ENCODE measurements around the gene GATAD2A. TPM values are rescaled to one million over a fixed set of nuclear protein-coding genes. Genes with fewer than 3 reads are reported as not detected.
"Not testable (repeated sequence)": the region's sequence is repeated elsewhere in the genome, so short reads cannot be mapped to it uniquely, and the experiment has no call there.

GATAD2A gene
- total and polyA plus RNA-seq, 2 donors from 2014 or later = 18.0 to 91.0 TPM

DNA sequence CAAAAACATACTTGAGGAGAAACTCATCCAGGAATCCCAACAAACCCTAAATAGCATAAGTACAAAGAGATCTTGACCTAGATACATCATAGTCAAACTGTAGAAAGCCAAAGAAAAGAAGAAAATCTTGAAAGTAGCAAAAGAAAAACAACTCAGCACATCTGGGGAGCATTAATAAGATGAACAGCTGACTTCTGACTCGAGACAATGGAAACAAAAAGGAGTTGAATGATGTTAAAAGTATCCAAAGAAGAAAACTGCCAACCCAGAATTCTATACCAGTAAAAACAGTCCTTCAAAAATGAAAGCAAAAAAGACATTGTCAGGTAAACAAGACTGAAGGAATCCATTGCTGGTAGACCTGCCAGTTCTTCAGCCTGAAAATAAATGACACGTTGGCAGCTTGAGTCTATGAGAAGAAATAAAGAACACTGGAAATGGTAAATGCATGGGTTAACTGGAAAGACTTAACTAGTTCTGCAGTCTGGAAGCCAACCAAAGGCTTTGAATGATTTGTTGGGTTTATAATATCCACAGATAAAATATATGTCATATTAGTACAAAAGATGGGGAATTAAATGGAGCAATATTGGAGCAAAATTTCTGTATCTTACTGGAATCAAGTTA is 63.1 kb downstream of the GATAD2A start:
- intact Hi-C loops (cut with DNase I) = no loop called here

DNA sequence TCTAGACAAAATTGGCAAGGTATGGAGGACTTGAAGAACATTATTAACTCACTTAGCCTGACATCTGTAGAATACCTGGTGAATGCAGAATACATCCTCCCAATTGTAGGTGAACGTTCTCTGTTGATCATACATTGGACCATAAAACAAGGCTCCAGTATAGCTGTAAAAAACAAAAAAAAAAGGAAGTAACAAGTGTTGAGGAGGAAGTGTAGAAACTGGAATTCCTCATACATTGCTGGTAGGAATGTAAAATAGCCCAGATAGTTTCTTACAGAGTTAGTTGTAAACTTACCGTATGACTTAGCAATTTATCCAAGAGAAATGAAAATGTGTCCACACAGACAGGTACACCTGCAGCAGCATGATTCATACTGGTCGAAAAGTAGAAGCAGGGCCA is 65.1 kb downstream of the GATAD2A start:
- Histone ChIP-seq H3K36me3 (ENCODE audit: control insufficient read depth in 2 of 3, insufficient read depth in 3 of 3, low read length in 3 of 3) (peaks cover 2 to 28% (median 14%) of the 10 kb centered on the region in 3 donors), H3K27ac (ENCODE audit: low read depth in 2 of 2, low read length in 2 of 2) (no peak overlapping the region), H3K9me3 (ENCODE audit: control insufficient read depth in 2 of 3, insufficient read depth in 1 of 3, low read length in 3 of 3) (peaks cover 0 to 11% (median 7%) of the 10 kb centered on the region in 3 donors), H3K9ac (ENCODE audit: low read length in 3 of 3) (no peak overlapping the region), H3K4me3 (ENCODE audit: low read length in 3 of 3) (no peak overlapping the region), H3K4me1 (ENCODE audit: control insufficient read depth in 2 of 3, insufficient read depth in 2 of 3, low read depth in 1 of 3, low read length in 3 of 3) (peaks cover 0 to 10% (median 5%) of the 10 kb centered on the region in 3 donors), H3K27me3 (ENCODE audit: control insufficient read depth, insufficient read depth, low read length) (no peaks in the 10 kb centered on the region)
- DNase-seq (no peak), FAIRE-seq (no peak)
- TF ChIP-seq, protein P1, sequence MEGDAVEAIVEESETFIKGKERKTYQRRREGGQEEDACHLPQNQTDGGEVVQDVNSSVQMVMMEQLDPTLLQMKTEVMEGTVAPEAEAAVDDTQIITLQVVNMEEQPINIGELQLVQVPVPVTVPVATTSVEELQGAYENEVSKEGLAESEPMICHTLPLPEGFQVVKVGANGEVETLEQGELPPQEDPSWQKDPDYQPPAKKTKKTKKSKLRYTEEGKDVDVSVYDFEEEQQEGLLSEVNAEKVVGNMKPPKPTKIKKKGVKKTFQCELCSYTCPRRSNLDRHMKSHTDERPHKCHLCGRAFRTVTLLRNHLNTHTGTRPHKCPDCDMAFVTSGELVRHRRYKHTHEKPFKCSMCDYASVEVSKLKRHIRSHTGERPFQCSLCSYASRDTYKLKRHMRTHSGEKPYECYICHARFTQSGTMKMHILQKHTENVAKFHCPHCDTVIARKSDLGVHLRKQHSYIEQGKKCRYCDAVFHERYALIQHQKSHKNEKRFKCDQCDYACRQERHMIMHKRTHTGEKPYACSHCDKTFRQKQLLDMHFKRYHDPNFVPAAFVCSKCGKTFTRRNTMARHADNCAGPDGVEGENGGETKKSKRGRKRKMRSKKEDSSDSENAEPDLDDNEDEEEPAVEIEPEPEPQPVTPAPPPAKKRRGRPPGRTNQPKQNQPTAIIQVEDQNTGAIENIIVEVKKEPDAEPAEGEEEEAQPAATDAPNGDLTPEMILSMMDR (IDR thresholded peaks at IDR 0.05; ENCODE audit: borderline replicate concordance, extremely low read depth, insufficient read depth) = no peak
- intact Hi-C loops (cut with DNase I) = no loop called here

More for the DNA sequence above, 63.1 kb downstream of the GATAD2A start:
- no peak for FAIRE-seq
- Histone ChIP-seq H3K9me3 (ENCODE audit: control insufficient read depth in 2 of 3, insufficient read depth in 1 of 3, low read length in 3 of 3) (peaks cover 0 to 11% (median 7%) of the 10 kb centered on the region in 3 donors), H3K4me3 (ENCODE audit: low read length in 3 of 3) (no peak overlapping the region), H3K27ac (ENCODE audit: low read depth in 2 of 2, low read length in 2 of 2) (no peak overlapping the region), H3K36me3 (ENCODE audit: control insufficient read depth in 2 of 3, insufficient read depth in 3 of 3, low read length in 3 of 3) (peaks cover 2 to 28% (median 10%) of the 10 kb centered on the region in 3 donors), H3K4me1 (ENCODE audit: control insufficient read depth in 2 of 3, insufficient read depth in 2 of 3, low read depth in 1 of 3, low read length in 3 of 3) (peaks cover 0 to 26% (median 21%) of the 10 kb centered on the region in 3 donors), H3K27me3 (ENCODE audit: control insufficient read depth, insufficient read depth, low read length) (no peaks in the 10 kb centered on the region), H3K9ac (ENCODE audit: low read length in 3 of 3) (no peak overlapping the region)
- DNase-seq = no peak
- TF ChIP-seq, protein P1 (IDR thresholded peaks at IDR 0.05; ENCODE audit: borderline replicate concordance, extremely low read depth, insufficient read depth) = no peak

DNA sequence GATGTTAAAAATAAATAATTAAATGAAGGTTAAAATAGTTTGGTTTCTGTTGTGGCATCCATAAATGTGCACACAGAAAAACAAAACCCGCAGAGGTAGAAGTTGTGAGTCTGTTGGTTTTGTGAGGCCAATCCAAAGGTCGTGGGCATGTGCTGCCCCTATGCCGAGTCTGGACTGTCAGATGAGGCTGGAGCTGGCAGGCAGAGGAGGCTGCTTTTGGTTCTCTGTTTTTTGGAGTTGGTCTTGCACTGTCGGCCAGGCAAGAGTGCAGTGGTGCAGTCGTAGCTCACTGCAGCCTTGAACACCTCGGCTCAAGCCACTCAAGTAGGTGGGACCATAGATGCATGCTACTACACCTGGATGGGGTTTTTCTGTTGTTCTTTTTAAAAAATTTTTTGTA is 66.2 kb downstream of the GATAD2A start:
- Histone ChIP-seq H3K9ac (ENCODE audit: low read length in 3 of 3) (no peak overlapping the region), H3K4me3 (ENCODE audit: low read length in 3 of 3) (no peak overlapping the region), H3K27me3 (ENCODE audit: control insufficient read depth, insufficient read depth, low read length) (no peaks in the 10 kb centered on the region), H3K36me3 (ENCODE audit: control insufficient read depth in 2 of 3, insufficient read depth in 3 of 3, low read length in 3 of 3) (peaks cover 2 to 21% (median 9%) of the 10 kb centered on the region in 3 donors), H3K9me3 (ENCODE audit: control insufficient read depth in 2 of 3, insufficient read depth in 1 of 3, low read length in 3 of 3) (peaks cover 0 to 11% (median 7%) of the 10 kb centered on the region in 3 donors), H3K4me1 (ENCODE audit: control insufficient read depth in 2 of 3, insufficient read depth in 2 of 3, low read depth in 1 of 3, low read length in 3 of 3) (peaks cover 0 to 8% (median 5%) of the 10 kb centered on the region in 3 donors), H3K27ac (ENCODE audit: low read depth in 2 of 2, low read length in 2 of 2) (no peak overlapping the region)
- no peak for DNase-seq
- TF ChIP-seq, protein P1 (IDR thresholded peaks at IDR 0.05; ENCODE audit: borderline replicate concordance, extremely low read depth, insufficient read depth) = no peak
- intact Hi-C loops (cut with DNase I) = no loop called here
- FAIRE-seq = no peak

DNA sequence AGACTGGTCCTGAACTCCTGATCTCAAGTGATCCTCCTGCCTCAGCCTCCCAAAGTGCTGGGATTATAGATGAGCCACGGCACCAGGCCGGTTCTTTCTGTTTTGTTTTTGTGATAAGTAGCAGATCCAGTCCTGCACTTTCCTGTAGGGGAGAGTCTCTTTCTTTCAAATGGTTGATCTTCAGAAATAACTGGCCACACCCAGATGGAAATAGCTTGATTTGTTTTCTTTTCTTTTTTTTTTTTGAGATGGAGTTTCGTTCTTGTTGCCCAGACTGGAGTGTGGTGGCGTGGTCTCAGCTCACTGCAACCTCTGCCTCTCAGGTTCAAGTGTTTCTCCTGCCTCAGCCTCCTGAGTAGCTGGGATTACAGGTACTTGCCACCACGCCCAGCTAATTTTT is 66.6 kb downstream of the GATAD2A start:
- FAIRE-seq; H3K27ac ChIP-seq (ENCODE audit: low read depth in 2 of 2, low read length in 2 of 2); DNase-seq; H3K27me3 ChIP-seq (ENCODE audit: control insufficient read depth, insufficient read depth, low read length); H3K9ac ChIP-seq (ENCODE audit: low read length in 3 of 3); H3K4me1 ChIP-seq (ENCODE audit: control insufficient read depth in 2 of 3, insufficient read depth in 2 of 3, low read depth in 1 of 3, low read length in 3 of 3); H3K4me3 ChIP-seq (ENCODE audit: low read length in 3 of 3); intact Hi-C loops (cut with DNase I): not testable (repeated sequence)
- Histone ChIP-seq H3K36me3 (ENCODE audit: control insufficient read depth in 2 of 3, insufficient read depth in 3 of 3, low read length in 3 of 3) (peaks cover 2 to 21% (median 7%) of the 10 kb centered on the region in 3 donors), H3K9me3 (ENCODE audit: control insufficient read depth in 2 of 3, insufficient read depth in 1 of 3, low read length in 3 of 3) (peaks cover 0 to 11% (median 7%) of the 10 kb centered on the region in 3 donors)

Data from kidney (tissue), 14 donors.